NCI-H2171 (cell line): ENCODE results near the gene CASZ1.

ENCODE experiments used
- DNase-seq: peaks from one replicate; lab custom pipeline; 2025; lab: John Stamatoyannopoulos, UW

The CASZ1 gene

DNA sequence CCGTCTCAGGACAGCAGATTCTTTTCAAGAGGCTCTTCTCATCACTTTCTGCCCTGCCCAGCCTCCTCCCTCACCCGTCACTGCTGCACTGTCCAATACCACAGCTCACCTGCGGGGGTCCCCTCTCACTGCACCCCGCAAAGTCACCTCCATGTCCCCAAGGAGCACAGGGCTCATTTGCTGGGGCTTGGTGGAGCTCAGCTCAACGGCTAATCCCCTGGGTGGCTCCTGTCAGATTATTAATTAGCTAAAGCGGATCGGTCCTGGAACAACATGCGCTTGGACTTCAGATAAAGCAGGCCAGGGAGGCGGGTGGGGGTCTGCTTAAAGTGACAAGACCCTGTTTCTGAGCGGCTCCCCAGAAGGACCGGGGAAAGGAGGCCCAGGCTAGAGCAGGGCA is 43.1 kb downstream of the CASZ1 start:
- DNase-seq, result no peak

DNA sequence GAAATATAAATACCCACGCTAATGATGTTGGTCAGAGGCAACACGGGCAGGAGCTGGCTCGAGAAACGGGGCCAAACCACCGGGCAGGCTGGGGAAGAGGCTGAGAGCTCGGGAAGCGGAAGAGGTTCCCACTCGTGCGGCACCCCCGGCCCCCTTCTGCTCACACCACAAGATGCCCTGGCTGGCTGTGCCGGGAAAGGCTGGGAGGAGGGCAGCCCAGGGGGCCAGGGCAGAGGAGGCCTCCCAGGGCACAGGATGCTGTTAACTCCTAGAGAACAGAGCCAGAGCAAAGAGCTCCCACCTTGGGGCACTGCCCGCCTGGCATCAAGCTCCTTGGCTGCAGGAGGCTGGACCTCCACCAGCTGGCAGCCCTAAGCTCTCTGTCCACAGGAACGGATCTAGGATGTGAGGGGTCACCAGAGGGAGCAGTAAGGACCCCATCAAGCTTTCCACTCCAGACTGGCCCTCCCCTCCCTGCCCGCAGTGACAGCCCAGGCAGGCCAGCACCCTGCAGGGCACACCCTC is 44.8 kb downstream of the CASZ1 start:
- no peak for DNase-seq

GRCh38 chr1:10751160-10751559 is 45.3 kb downstream of the CASZ1 start:
- no peak for DNase-seq

DNA sequence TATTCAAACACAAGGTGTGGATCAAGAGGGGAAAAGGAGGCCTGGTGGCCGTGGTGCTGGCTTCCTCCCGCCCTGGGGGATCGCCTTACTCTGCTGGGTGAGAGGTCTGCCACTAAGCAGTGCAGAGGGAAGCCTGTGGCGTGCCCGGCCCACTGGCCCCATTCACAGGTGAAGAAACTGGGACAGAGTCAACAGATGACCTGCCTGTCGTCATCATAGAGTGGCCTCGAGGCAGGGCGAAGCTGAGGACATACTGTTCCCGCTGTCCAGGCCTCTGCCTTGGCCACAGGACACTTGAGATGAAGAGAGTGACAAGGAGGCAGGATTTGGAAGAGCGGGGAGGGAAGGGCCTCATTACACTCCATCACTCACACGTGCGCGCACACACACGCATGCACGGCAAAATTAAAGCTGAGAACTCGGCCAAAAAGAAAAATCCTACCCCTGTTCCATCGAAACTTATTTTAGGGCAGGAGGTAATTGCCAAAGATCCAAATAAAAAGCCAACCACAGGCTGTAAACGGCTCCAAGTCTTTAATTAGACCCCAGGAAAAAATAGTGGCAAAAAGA is 50.5 kb downstream of the CASZ1 start:
- no peak for DNase-seq

- DNase-seq, result no peak
Measured at GRCh38 chr1:10745383-10745782, 51.1 kb downstream of the CASZ1 start.

- DNase-seq, result no peak
Measured at GRCh38 chr1:10744654-10745238, 51.7 kb downstream of the CASZ1 start.

GRCh38 chr1:10744029-10744428 is 52.4 kb downstream of the CASZ1 start:
- DNase-seq, result no peak

DNA sequence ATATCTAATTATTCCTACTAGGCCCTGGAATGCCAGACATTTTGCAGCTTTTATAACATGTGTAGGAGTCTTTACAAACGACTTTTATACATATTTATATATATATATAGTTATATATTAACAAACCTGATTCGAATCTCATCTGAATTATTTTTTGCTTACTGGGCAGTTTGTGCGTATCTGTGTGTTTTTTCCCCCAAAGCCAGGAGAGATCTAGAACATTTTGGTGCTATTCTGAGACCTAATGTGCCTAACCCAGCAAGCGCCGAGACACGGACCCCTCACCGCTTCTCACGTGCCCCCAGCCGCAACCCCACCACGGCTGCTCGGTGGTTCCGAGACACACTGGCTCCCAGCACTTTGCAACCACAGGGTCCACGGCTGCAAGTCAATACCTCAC is 54.8 kb downstream of the CASZ1 start:
- DNase-seq, result no peak

GRCh38 chr1:10740123-10740522 is 56.3 kb downstream of the CASZ1 start:
- DNase-seq, result no peak

DNA sequence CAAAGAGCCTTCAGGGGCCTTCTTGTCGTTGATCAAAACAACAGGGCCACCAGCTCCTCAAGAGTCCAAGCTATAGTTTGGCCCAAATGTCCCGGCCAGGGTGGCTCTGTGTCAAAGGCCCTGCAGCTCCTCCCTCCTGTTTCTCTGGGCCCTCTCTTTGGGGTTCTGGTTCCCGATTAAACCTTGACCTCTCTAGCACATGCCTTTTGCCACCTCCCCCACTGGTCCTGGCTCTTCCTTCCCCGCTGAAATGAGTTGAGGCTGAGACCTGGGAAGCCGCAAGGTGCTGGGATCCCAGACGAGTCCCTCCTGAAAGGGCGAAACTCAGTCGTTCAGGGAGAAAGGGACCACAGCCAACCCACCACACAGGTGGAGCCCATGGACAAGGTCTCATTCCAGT is 56.9 kb downstream of the CASZ1 start:
- DNase-seq, result no peak

DNA sequence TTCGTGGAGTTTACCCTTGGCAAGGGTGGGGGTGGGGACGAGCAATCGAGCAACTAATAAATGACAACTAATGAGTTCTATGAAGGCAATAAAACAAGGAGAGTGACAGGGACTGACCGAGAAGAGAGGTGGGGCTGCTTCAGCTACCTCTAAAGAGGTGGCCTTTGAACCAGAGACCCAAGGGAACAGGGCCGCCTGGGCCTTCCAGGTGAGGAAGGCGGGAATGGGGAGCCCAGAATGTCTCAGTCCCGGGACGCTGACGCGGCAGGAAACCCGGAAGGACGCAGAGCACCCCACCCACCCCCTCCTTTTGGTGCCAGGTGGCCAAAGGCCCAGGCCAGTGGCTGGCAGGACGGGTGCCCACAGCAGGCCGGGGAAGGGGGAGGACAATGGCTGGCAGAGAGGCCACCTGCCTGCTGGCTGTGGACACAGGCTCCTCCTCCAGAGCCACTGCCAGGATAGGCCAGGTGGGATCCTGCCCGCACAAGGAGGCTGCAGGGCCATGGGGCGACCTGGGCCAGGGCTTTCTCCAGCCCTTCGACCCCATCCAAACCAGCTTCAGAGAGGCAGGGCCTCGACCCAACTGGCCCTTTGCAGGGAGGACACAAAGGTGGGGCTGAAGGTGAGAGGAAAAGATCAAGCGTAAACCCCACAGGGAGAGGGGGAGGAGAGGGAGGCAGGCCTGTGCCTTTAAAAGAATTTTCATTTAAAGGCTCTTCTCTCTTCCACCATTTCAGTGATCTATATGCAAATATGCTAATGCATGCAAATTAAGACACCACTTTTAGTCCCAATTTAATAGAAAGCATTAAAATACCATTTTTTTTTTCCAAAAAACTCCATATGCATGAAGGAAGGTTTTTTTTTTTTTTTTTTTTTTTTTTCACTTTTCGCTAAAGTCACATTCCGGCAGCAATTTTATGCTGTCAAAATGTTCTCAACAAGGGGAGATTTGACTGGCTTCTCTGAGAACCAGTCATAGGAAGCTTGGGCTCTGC is 58.1 kb downstream of the CASZ1 start:
- no peak for DNase-seq

DNA sequence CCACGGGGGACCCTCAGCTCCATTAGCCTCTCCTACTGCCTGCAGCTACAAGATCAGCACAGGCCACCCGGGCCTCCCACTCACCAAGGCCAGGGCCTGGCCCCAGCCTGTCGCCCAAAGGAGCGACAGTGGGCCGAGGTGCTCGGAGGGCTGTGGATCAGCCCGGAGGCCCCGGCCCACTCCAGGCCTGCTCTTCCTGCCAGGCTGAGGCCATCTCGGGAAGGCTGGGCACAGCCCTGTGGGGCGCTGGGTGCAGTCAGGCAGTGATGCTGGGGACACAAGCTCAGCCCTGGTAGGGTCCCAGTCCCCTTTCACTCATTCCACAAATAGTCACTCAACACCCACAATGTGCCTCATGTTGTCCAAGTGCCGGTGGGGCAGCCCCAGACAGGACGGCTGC is 58.8 kb downstream of the CASZ1 start:
- no peak for DNase-seq

DNA sequence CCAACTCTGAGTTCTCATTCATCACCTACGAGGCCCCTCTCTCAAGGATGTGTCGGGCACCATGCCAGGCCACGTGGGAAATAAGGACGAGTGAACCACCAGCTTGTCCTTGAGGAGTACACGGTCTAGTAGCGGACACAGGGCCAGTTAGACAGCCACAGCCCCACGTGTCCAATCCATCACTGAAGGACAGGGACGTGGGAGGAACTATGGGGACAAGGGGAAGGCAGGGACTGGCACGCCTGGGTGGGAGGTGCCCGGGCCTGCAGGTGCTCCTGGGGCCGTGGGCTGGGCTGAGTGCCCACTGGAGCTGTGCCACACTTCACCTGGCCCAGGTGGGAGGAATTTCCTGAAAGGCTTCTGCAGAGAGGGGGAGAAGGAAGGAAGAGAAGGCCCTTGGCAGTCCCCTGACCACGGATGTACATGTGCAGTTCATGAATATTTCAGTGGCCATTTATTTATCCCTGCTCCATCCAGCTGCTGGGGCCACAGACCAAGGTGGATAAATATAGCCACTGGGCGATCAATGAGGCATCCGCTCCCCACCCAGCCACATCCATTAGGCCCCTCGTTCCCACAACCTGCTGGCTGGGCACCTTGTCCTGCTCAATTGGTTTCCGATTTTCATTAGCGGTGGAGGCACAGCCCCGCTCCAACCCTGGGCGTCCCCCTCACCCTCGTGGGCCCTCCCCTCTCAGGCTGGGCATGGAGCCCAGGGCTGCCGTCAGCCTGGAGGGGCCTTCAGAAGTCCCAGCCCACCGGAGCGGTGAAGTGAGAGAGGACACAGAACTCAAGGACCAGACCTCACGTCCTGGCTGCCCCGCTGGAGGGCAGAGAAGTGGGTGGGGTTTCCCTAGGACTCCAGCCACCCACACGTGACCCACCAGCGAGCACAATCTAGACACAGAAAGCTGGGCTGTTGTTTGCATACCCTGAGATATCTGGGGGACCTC is 59.5 kb downstream of the CASZ1 start:
- DNase-seq, result no peak

GRCh38 chr1:10735563-10736305 is 60.7 kb downstream of the CASZ1 start:
- no peak for DNase-seq

GRCh38 chr1:10734962-10735544 is 61.4 kb downstream of the CASZ1 start:
- DNase-seq, result peak; percentile 18

DNA sequence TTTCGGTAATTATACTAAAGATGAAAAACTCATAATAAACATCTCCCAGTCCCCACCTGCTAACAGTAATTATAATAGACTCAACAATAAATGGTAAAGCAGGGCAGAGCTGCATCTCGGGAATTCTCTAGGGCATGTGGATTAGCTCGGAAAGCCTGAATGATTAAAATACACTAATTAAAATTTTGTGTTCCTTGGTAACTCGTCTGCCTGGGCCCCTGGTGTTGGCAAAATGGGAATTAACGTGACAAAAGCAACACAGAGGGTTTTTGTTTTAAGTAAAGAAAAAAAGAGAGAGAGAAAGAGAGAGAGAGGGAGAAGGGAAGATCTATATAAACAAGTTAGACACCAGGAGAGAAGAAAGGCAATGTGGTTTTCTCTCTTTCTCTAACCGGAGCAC is 62.1 kb downstream of the CASZ1 start:
- no peak for DNase-seq

DNA sequence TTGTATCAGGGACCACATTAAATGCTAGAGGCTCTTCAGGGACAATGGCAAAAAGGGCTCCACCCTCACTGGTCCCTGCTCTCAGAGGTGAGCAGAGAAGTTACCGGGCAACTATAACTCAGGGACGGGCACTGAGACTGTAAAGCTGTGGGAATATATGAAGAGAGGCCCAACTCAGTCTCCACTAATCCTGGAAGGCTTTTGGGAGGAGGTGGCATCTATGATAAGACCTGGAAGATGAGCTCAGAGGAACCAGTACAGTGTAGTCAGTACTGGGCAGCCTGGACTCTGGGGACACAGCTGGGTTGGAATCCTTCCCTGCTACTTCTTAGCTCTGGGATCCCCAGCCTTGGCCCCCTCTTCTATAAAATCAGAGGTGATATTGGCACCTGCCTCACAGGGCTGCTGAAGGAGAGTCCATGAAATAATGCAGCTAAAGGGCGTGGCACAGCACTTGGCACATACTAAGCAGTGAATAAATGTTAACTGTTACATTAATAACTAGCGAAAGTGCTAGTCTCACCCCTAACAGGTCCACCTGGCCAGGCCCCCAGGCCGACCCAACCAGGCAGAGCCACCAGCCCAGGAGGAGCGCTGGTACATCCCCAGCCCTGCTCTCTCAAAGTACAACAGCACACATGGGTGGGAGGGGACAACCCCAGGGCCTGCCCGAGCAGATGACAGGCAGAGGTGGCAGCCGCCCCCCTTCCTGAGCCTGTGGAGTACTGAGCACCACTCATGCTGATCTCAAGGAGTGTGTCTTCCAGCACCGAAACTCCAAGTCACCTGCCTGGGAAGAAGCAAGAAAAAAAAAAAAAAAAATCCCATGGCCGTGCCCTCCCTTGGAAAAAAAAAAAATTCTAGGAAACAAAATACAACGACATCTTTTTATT is 62.7 kb downstream of the CASZ1 start:
- peak; percentile 77 for DNase-seq

GRCh38 chr1:10730985-10731384 is 65.5 kb downstream of the CASZ1 start:
- DNase-seq, result no peak

DNA sequence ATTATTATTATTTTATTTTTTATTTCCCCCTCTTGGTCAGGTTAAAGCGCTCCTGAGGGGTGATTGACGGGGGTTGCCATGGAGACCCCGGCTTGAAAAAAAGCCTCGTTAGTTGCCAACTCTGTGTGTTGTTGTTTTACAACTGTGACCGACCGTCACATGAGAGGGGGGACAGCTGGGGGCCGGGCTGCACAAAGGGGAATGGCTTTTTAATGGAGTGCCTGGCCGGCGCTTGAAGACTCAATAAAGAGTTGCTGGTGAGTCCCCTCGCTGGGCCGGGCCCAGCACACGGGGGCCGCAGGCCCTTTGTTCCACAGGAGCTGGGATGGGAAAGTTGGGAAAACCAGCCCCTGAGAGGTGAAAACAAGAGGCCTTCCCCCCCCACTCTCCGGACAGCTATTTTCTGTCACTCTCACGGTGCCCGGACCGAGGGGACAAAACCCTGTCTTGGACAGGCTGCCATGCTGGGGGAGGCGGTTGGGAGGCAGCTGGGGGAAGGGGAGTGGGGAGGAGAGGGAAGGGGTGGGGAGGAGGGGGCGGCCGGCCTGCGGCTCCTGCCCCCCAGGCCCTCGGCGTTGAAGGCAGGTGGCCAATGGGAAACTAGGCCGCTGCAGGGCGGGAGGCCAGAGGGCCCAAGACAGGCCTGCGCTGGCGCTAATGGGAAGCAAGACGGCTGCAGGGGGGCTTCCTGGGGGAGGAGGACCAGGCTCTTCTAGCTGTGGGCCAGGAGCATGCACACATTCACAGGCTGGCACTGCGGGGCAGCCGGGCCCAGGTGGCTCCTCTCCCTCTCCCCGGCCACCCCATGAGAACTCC is 67.6 kb downstream of the CASZ1 start:
- no peak for DNase-seq
